Stimulated activated CD8-positive, alpha-beta memory T cell treated with anti-CD3 and anti-CD28 coated beads, Interleukin-12 subunit alpha, Interleukin-12 subunit beta, amount 100 ng/mL, for 24 hours (primary cell): ENCODE results near the gene PARP1.
"Not testable (repeated sequence)": the region's sequence is repeated elsewhere in the genome, so short reads cannot be mapped to it uniquely, and the experiment has no call there.

Experiments used
- DNase-seq: peaks from one replicate; pipeline ENCODE4 v3.0.0-alpha.2; 2020; ENCODE audit errors: extremely low read depth

Gene PARP1

GRCh38 chr1:226351709-226352108 is 56.2 kb downstream of the PARP1 start:
- DNase-seq = no peak

GRCh38 chr1:226350519-226350865 is 57.4 kb downstream of the PARP1 start:
- no peak for DNase-seq

GRCh38 chr1:226349801-226350518 is 57.9 kb downstream of the PARP1 start:
- DNase-seq = no peak

- no peak for DNase-seq
Observed at GRCh38 chr1:226349081-226349480, 58.8 kb downstream of the PARP1 start.

- DNase-seq = no peak
Observed at GRCh38 chr1:226344441-226345259, 63.2 kb downstream of the PARP1 start.

GRCh38 chr1:226342656-226343055 is 65.2 kb downstream of the PARP1 start:
- DNase-seq = no peak

- DNase-seq = not testable (repeated sequence)
Observed at GRCh38 chr1:226340111-226340510, 67.8 kb downstream of the PARP1 start.

GRCh38 chr1:226337276-226337875 is 70.5 kb downstream of the PARP1 start:
- no peak for DNase-seq

GRCh38 chr1:226335661-226336060 is 72.2 kb downstream of the PARP1 start:
- DNase-seq = no peak

- DNase-seq = no peak
Observed at GRCh38 chr1:226332947-226333346, 74.9 kb downstream of the PARP1 start.

GRCh38 chr1:226329237-226329636 is 78.7 kb downstream of the PARP1 start:
- DNase-seq = no peak

- no peak for DNase-seq
Observed at GRCh38 chr1:226327761-226328162, 80.1 kb downstream of the PARP1 start.

GRCh38 chr1:226325178-226325577 is 82.7 kb downstream of the PARP1 start:
- no peak for DNase-seq

- no peak for DNase-seq
Observed at GRCh38 chr1:226324479-226324878, 83.4 kb downstream of the PARP1 start.

GRCh38 chr1:226322986-226323385 is 84.9 kb downstream of the PARP1 start:
- DNase-seq = no peak

- no peak for DNase-seq
Observed at GRCh38 chr1:226320930-226321329, 87.0 kb downstream of the PARP1 start.

- no peak for DNase-seq
Observed at GRCh38 chr1:226318471-226318870, 89.4 kb downstream of the PARP1 start.

GRCh38 chr1:226314055-226314454 is 93.8 kb downstream of the PARP1 start:
- no peak for DNase-seq

GRCh38 chr1:226312065-226312464 is 95.8 kb downstream of the PARP1 start:
- no peak for DNase-seq

- DNase-seq = no peak
Observed at GRCh38 chr1:226311376-226311775, 96.5 kb downstream of the PARP1 start.
